Stimulated activated CD4-positive, alpha-beta T cell treated with anti-CD3 and anti-CD28 coated beads, Interleukin-1b, Interleukin-23, amount 100 ng/mL, for 48 hours (primary cell): ENCODE data around the gene LAS1L.
A peak's percentile ranks its signal among the peaks of the same experiment; 100 is the strongest.
"Not testable (repeated sequence)": the region's sequence is repeated elsewhere in the genome, so short reads cannot be mapped to it uniquely, and the experiment has no call there.

Experiments used
- DNase-seq: peaks from one replicate; pipeline ENCODE4 v3.0.0-alpha.2; 2020

LAS1L gene

DNA sequence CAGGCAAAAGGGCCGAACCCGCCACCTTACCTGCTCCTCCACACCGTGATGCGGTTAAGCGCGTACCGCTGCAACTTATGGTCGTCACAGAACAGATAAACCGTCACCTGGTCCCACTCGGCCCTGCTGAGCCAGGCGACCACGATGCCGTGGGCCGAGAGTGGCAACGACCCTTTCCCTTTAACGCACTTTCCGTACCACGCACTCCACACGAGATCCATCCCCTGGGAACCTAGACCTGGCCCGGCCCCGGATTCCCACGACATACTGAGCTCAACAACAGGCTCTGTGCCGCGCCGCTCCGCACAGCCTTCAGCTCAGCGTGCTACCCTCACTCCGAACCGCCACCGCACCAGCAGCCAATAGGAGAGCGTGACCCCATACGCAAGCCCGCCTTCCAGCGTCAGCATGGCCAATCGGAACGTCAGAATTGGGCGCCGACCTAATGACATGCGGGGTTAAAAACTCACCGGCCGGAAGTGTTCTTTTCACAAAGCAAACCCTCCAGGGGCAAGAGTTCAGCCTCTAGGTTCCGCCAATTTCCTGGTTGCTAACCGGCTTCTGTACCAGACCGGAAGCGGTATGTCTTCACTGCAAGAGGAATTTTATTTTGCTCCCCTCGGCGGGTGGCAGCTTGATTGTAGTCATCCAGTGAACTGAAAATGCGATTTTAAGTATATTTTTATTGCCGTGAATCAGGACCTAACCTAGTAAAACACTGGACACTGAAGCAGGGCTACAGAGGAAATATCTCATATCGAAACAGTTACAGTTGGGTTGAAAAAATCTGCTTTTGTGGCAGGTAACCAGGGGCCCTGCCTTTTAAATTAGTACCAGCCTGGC lies at the start of gene LAS1L:
TSS of gene LAS1L (minus strand) at position 338 of the 843 bp plus-strand sequence. CDS start at position 266, 72 bp downstream.
- DNase-seq = peak; percentile 91

DNA sequence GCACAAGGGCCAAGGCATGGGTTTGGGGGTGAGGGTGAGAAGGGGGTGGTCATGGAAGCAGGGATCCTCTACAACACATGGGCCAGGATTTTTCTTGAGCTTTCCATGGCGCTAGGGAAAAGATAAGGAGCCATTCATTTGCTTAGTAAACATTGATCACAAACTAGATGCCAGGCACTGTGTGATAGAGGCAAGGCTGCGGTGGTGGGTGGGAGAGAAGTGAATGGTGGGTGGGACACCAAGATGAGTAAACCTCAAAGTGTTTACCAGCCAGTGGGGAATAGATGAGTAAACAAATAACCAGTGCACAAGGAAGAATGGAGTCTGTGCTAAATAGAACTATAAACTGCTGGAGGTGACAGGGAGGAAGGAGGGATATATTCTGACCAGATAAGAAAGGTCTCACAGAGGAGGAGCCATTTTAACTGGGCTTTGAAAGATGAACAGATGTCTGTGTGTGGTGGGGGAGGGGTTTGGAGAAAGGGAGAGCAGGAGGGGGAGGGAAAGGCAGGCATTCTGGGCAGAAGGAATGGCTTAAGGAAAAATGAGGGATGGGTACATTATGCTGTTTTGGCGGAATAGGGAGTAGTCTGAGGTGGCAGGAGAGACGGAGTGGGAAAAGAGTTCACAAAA lies 48.0 kb upstream of the LAS1L start:
- no peak for DNase-seq

DNA sequence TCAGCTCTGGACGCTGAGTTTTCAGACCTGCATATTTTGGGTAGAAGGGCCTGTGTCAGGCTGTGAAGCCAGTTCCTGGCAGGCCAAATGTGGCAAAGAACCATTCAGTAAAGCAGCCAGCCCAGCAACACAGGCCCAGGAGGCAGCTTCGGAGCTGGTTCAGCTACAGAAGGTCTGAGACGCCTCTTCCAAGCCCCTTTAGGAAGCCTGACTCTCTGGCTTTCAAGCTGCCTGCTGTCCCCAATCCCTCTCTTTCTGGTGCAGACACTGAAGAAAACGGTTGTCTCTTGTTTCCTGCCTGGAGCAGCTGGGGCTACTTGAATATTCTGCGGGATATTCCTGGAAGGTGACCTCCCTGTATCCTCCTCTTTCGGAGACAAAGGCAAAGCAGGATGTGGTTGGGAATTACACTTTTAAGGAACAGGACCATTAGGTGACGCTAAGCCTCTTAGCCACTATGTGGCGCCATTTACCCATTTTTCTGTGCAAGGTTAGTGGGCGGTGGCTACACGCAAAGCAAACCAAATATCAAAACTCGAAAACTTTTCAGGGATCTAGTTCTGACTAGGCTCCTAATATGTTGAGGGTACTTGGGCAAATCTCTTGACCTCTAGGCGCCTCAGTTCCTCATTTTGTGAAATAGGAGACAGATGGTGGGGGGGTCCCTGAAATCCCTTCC lies 47.2 kb upstream of the LAS1L start:
- peak; percentile 36 for DNase-seq

DNA sequence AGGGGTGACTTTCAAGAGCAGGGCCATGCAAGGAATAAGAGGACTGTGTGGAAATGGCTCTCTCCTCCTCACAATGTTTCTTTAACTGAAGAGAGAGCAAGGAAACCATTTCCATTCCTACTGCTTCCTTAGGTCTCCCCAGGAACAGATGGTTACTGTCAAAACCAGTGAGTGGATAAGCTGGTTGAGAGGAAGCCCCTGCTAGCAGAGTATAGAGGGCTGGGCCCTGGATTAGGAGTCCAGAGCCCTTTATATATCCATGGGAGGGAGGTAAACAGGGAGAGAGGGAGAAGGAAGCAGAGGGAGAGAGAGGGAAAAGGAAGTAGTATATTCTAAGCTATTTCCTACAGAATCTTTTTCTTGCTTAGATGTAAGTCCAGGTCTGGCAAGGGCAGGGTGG lies 43.8 kb upstream of the LAS1L start:
- DNase-seq = no peak

DNA sequence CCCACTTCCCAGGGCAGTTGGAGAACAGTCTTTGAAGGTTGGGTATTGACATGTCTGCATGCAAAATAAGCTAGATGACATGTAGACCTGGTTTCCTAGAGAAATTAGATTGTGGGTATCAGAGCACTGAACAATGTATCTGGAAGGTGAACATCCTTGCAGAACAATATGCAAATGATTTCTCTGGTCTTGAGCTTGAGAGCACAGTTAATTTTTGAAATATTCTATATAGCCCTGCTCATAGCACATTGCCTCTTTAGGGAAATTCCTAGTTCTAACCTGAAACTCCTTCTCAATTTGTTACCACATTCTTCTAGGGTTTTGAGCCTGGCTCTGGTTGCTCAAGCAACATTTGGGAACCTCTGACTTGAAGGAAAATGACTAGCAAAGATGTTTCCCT lies 41.6 kb upstream of the LAS1L start:
- no peak for DNase-seq

DNA sequence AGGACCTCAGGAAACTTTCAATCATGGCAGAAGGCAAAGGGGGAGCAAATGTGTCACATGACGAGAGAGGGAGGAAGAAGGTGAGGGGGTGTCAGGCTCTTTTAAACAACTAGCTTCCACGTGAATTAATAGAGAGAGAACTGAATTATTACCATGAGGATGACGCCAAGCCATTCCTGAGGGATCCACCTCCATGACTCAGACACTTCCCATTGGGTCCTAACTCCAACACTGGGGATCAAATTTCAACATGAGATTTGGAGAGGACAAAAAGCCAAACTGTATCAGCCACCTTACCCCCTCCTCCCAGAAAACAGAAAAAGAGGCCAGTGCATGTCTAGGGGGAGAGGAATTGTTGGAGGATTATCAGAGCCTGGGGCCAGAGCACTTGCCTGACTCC lies 40.4 kb upstream of the LAS1L start:
- no peak for DNase-seq

DNA sequence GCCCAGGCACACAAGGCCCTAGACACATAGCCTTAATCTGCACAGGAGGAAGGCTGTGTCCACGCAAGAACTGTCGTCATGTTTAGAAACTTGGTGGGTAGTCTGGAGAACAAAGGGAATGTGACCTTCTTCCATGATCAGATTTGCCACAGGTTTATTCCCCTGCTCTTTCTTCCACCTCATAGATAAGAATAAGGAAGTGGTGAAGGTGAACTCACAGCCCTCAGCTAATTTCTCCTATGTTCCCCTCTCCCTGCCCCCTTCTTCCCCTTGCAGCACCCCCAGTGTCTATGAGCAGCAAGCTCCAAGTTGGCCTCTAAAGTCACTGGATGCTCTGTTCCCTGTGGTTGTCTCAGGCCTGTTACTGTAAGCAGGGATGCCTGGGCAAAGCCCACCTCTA lies 39.8 kb upstream of the LAS1L start:
- no peak for DNase-seq

DNA sequence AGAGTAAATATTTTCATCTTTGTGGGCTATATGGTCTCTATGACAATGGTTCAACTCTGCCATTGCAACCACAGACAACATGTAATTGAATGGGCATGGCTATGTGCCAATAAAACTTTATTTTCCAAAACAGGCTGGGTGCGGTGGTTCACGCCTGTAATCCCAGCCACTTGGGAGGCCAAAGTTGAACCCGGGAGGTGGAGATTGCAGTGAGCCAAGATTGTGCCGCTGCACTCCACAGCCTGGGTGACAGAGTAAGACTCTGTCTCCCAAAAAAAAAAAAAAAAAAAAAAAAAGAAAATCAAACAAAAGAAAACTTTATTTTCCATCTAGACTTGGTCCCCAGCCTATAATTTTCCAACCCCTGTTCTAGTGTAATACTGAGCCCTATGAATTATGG lies 38.4 kb upstream of the LAS1L start:
- DNase-seq = no peak

DNA sequence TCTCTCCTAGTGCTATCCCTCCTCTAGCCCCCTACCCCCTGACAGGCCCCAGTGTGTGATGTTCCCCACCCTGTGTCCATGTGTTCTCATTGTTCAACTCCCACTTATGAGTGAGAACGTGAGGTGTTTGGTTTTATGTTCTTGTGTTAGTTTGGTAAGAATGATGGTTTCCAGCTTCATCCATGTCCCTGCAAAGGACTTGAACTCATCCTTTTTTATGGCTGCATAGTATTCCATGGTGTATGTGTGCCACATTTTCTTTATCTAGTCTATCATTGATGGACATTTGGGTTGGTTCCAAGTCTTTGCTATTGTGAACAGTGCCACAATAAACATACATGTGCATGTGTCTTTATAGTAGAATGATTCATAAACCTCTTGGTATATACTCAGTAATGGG lies 28.3 kb upstream of the LAS1L start:
- not testable (repeated sequence) for DNase-seq

DNA sequence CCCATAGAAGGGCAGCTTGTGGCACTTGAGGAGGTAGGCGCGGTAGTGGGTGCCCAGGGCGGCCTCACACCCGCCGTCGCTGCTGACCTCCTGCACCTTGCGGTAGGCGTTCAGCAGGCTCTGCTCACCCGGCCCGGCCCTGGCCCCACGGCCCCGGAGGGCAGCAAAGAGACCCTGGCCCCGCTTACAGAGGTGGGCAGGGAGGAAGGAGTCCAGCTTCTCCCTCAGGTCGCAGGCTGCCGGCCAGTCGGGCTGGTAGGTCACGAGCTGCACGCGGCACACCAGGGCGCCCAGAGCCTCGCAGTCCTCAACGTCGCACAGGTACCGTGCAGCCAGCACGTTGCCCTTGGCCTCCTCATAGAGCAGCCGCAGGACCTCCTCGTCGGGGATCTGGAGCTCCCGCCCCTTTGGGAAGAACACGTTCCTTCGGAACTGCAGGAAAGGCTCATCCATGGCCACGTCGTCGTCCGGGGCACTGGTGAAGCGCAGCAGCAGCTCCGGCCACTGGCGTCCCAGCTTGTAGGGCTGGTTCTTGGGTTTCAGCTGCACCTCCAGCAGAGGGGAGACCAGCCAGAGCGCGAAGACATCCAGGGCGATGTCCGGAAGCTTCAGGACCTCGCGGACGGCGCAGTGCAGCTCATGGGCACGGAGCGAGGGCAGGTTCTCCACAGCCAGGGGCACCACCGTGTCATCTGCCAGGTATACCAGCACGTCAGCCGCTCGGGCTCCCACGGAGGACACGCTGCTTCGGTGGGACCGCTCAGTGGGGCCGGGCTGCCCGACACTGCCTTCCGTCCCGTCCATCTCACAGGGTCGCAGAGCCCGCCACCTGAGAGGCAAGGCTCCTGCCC lies 17.1 kb upstream of the LAS1L start:
- DNase-seq = no peak

DNA sequence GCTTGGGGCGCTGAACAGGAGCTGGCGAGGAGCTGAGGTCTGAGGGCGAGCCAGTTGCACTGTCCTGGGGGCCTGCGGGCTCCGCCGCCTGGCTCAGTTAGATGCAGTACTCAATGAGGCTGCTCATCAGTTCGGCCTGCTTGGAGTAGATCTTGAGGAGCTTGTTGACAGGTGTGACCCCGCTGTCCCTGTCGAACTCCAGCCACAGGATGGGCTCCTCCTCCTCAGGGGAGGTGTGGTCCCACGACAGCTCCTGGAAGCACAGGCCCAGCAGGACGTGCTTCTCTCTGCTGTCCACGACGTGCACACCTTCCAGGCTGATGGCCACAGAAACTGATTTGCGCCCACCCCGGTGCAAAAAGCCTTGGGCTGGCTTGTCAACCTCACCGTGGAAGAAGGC lies 16.5 kb upstream of the LAS1L start:
- no peak for DNase-seq

DNA sequence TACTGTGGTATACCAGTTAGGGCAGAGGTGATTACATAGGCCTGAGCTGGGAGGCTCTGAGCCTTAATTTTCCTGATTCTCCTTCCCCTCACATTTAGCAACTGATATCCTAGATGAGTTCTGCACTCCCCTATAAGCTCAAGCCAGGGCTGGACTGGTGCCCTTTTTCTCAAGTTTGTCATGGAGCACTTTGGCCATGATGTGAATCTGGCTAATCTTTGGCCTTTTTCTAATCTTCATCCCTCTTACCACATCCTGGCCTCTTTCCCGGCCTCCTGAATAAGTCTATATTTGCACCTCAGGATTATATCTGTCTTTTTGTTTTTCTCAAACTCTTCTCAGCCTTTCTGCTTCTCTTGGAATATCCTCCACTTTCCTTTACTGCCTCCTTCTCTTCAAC lies 10.9 kb upstream of the LAS1L start:
- no peak for DNase-seq

DNA sequence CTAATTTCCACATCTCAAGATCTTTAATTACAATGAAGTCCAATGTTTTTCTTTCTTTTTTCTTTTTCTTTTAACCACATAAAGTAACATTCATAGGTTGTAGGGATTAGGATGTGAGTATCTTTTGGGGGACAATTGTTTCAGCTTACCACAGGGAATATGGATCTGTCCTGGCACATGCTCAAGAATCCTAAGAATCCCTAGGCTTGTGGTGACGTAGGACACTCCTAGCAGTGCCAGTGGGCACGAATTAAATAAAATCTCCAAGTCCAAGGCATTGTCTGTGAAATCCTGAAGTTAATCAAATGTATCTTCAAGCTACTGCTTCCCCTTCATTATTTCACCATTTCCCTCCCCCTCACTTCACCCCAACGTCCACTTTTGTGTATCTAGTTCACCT lies 2.6 kb upstream of the LAS1L start:
- DNase-seq = no peak

DNA sequence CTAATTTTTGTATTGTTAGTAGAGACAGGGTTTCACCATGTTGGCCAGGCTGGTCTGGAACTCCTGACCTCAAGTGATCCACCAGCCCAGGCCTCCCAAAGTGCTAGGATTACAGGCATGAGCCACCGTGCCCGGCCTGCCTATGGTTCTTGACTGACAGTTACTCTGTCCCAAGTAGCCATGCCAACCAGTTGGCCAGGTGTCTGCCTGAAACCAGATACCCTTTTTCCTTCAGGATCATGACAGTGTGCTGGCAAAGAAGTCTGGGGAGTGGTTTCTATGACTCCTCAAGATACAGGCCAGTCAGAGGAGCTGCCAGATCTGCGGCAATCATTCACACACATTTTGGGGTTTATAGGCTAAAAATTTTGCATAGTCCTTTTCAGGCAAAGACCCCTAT lies 1.7 kb upstream of the LAS1L start:
- DNase-seq = no peak

DNA sequence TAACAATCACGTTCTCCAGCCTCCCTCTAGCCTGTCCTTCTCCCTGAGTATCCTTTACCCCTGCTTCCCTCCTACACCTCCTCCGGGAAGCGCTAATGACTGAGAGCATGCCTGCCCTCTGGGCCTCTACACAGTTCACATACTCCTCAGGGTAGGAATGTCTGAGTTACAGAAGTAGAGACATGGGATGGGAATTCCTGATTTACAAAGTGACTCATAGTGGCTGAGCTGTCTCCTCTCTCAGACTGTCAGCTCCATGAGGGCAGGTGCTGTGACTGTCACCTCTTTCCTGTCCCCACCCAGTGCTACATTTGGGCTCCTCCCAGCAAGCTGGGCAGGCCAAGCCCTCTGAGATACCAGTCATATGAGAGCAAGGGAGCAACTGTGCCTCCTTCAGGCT lies 2.6 kb downstream of the LAS1L start:
- no peak for DNase-seq

DNA sequence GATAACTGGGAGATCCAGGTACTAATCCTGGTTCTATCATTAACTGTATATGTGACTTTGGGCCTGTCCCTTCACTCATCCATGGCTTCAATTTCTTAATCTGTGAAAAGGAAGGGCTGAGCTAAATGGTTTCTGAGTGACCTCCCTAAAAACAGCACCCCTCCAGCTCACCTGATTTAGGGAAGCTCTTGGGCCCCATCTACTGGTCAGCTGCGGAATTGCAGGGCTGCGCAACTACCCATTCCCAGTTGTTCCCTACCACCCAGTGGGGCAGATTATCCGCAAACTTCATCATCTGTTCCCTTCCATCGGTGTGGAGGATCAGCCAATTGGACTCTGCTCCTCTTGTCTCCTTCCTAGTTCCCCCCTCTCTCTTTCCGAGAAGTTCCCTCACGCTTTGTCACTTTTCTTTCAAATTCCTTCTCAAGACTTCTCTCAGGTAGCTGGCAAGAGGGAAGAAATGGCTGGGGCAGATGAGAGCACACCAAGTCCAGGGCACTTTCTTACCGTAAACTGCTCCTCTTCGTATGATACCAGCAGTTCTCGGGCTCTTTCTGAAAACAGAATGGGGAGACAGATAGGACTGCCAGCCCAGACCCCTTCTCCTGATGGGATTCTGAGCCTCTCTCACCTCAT lies 5.8 kb downstream of the LAS1L start:
- peak; percentile 20 for DNase-seq

DNA sequence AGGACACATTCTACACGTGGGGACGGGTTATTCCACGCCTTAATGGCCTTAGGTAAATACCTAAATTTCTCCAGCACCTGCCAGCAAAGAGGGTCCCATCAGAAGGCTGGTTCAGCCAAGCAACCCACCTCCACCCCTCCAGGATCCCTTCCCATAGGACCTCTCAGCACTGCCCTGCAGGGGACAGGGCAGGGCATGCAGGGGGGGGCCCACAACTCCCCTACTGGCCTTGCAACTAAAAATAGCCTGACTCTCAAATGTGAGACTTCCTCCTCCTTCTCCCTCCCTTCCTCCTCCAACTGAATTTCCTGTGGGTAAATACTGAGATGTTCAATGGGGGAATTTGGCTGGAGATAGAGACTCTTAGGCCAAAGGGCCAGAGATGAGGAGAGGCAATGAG lies 6.3 kb downstream of the LAS1L start:
- DNase-seq = no peak

DNA sequence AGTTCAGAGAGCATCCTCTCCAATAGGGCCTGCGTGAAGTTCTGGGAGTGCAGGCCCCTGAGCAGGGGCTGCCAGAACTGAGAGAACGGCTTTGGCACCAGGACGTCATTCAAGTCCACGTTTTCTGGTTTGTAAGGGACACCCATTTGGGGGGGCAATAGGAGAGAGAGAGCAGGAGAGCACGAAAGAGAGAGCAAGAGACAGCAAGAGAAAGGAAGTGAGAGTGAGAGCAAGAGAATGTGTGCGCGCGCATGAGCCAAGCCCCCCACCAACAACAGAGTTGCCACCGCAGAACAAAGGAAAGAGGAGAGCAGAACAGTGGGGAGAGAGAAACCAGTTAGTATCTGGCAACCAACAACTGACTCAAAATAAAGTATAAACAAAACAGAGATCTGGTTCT lies 10.4 kb downstream of the LAS1L start:
- DNase-seq = no peak

DNA sequence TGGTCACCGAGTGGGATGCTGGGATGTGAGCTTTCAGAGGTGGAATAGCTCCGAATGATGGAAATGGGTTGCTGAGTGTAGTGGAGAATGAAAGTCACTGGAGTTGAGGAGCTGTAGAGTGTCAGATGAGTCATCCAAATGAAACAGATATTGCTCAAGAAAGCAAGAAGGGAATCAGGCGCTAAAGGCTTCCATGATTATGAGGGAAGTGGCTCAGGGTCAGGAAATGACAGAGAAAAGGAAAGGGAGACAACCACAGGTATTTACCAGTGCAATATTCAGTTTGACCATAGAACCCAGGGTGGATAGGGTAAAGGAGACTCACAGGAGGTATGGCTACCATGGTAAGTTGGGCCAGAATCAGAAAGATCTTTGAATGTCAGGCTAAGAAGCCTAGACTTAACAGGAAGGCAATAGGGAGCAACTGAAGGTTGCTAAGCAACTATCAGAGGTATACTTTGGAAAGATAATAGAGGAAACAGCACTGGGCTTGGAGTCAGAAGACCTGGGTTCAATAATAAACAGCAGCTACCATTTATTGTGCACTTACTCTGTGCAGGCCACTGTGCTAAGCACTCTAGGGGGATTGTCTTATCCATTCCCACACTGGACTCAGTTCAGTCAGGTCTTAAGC lies 11.7 kb downstream of the LAS1L start:
- no peak for DNase-seq

DNA sequence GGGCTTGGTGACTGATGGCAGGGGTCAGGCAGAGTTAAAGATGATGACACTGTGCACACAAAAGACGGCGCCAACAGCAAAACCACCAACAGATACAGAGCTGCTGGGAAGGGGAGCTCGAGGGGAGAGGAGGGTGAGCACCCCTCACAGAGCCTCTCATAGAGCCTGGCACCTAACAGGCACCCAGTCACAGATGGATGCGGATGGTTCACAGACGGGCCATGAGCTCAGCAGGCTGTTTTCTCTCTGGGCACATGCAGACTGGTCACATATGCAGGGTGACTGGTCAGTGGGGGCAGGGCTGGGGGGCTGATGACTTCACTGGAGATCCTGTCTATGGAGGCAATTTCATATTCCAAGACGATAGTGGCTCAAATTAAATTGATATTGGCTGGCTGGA lies 15.1 kb downstream of the LAS1L start:
- not testable (repeated sequence) for DNase-seq

DNA sequence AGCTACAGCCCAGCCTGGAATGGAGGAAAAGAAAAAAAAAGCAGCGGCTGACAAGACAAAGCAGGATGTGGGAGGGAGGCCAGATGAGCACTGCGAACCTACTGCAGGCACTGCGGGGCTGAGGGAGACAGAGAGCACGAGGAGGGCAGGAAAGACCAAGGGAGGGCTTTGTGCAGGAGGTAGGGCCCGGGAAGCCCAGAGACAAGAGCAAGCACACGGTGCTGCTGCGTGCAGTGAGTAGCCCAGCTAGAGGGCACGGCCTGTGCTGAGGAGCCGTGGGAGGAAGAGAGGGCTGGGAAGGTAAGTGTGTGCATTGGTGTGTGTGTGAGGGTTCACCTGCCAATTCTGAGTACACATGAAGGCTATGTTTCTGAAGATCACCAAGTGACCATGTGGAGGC lies 15.6 kb downstream of the LAS1L start:
- not testable (repeated sequence) for DNase-seq

DNA sequence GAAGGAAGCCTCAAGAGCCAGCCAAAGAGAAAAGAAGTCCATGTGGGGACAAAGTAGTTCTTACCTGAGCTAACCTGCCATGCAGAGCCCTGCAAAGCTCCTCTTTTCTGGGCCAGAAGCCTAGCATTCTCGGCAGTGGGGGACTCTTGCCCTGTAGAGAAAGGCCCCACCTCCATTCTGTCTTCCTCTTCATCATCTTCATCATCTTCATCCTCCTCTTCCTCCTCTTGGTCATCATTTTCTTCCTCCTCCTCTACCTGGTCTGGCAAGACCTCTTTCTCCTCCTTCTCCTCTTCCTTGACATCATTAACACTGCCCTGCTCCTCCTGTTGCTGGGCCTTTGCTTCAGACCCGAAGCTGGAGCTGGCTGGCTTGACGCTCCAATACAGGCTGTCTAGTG lies 16.7 kb downstream of the LAS1L start:
- DNase-seq = no peak
